PC-3 (cell line): ENCODE data around the gene TRAPPC10. TPM values are rescaled to one million over a fixed set of nuclear protein-coding genes. Genes with fewer than 3 reads are reported as not detected.
"Not testable (repeated sequence)": the region's sequence is repeated elsewhere in the genome, so short reads cannot be mapped to it uniquely, and the experiment has no call there.

Experiments used
- ATAC-seq: fragments of 200-7000 bp; cut with Tn5 transposase; 2 replicates; pipeline ENCODE4 v1.9.1; 2020; ENCODE audit warnings: mild to moderate bottlenecking, moderate library complexity
- BruUV-seq: library from RNA; stranded (reverse); fragments of 400-500 nt; replicated peaks from 2 replicates; lab custom pipeline; 2021; lab: Mats Ljungman, UMichigan
- CTCF ChIA-PET: fragments of 300-600 bp; sonication (Branson Sonifier 250); formaldehyde crosslinking; loops from one replicate; lab custom pipeline; 2022; ENCODE audit warnings: antibody characterized with exemption; lab: Charles Lee
- POLR2A ChIA-PET: fragments of 300-600 bp; sonication (Branson Sonifier 250); formaldehyde crosslinking; loops from one replicate; lab custom pipeline; 2022; ENCODE audit warnings: antibody characterized with exemption; ENCODE audit not compliant: unreplicated experiment; lab: Charles Lee
- DNase-seq: peaks from one replicate; pipeline ENCODE4 v3.0.0-alpha.2; 2015
- H2AFZ ChIP-seq: fragments of 300-600 bp; sonication (generic); 2 replicates; pipeline ENCODE4 v1.6.0; 2016; ENCODE audit warnings: antibody characterized with exemption, low read length
- H3F3A ChIP-seq: fragments of 300-600 bp; sonication (generic); one replicate; pipeline ENCODE4 v1.6.0; 2017; ENCODE audit warnings: antibody characterized with exemption, low read length, control low read depth, mild to moderate bottlenecking; ENCODE audit not compliant: unreplicated experiment
- H3K27ac ChIP-seq: fragments of 300-600 bp; sonication (generic); 2 replicates; pipeline ENCODE4 v1.5.1; 2016; ENCODE audit warnings: mild to moderate bottlenecking, low read length
- H3K27me3 ChIP-seq: fragments of 300-600 bp; sonication (generic); 2 replicates; pipeline ENCODE4 v1.6.1; 2016; ENCODE audit warnings: low read length, mixed read lengths
- H3K36me3 ChIP-seq: fragments of 300-600 bp; sonication (generic); 2 replicates; pipeline ENCODE4 v1.6.1; 2016; ENCODE audit warnings: low read depth, mixed run types, low read length, mixed read lengths
- H3K4me1 ChIP-seq: fragments of 300-600 bp; sonication (generic); 2 replicates; pipeline ENCODE4 v1.5.1; 2016; ENCODE audit warnings: low read length; ENCODE audit not compliant: insufficient read depth
- H3K4me2 ChIP-seq: fragments of 300-600 bp; sonication (generic); 2 replicates; pipeline ENCODE4 v1.6.0; 2016; ENCODE audit warnings: low read length
- H3K4me3 ChIP-seq: fragments of 300-600 bp; sonication (generic); 2 replicates; pipeline ENCODE4 v1.5.1; 2016; ENCODE audit warnings: mild to moderate bottlenecking, low read length, mixed read lengths
- H3K79me2 ChIP-seq: fragments of 300-600 bp; sonication (generic); 2 replicates; pipeline ENCODE4 v1.6.1; 2017; ENCODE audit warnings: low read length, mixed read lengths
- H3K9ac ChIP-seq: fragments of 300-600 bp; sonication (generic); 2 replicates; pipeline ENCODE4 v1.6.0; 2016; ENCODE audit warnings: mild to moderate bottlenecking, low read length
- H3K9me2 ChIP-seq: fragments of 300-600 bp; sonication (generic); replicated peaks from 2 replicates; pipeline ENCODE4 v1.6.1; 2016; ENCODE audit warnings: mixed run types, low read length, mixed read lengths
- H3K9me3 ChIP-seq: fragments of 300-600 bp; sonication (generic); 2 replicates; pipeline ENCODE4 v1.6.1; 2016; ENCODE audit warnings: low read length, mixed read lengths
- H4K20me1 ChIP-seq: fragments of 300-600 bp; sonication (generic); 2 replicates; pipeline ENCODE4 v1.6.1; 2016; ENCODE audit warnings: low read length, mixed read lengths
- intact Hi-C: fragments of 100-400 bp; cut with micrococcal nuclease; formaldehyde crosslinking; loops from 2 replicates; pipeline ENCODE4 v1.9.0; 2023
- total RNA-seq: library from RNA; depleted of rRNA; stranded (reverse); fragments of >200 nt; gene quantifications from 2 replicates; pipeline ENCODE4 v1.2.3, GENCODE V29; 2014; rRNA removed

Gene TRAPPC10
- total RNA-seq, 1 experiment from 2014 or later: 31.4 TPM

DNA sequence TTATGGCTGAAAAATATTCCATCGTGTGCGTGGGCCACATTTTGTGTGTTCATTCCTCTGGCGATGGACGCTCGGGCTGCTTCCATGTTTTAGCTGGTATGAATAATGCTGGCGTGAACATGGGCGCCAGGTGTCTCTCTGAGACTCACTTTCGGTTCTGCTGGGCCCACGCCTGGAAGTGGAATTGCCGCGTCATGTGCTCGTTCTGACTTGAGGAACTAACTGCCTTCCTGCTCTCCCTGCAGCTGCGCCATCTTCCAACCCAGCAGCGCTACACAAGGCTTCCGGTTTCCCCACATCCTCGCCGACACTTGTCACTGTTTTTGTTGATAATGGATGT, 141.8 kb downstream of the TRAPPC10 start:
- BruUV-seq: TSS peak; percentile 41
- H3K4me2 ChIP-seq: not testable (repeated sequence)

DNA sequence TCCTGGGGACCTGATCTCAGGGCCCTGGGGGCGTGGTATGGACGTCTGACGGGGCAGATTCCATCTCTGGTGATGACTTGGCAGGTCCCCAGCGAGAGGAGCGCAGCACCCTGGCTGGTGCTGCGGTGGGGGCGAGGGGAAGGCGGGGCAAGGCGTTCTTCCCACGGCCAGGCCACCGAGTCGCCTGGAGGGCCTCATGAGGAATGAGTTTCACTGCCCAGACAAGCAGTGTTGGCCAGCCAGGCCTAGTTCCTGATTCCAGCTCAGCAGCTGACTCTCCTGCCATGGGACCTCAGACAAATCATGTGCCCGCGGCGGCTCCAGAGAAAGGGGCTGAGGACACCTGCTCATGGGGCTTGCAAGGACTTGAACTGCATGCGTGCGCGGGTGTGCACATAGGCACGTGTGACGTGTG, 142.7 kb downstream of the TRAPPC10 start:
- H3K9me3 ChIP-seq, H2AFZ ChIP-seq, H3K4me1 ChIP-seq, H3K79me2 ChIP-seq, ATAC-seq, H3F3A ChIP-seq, intact Hi-C loops, H3K9me2 ChIP-seq, H3K4me3 ChIP-seq, H3K27ac ChIP-seq, POLR2A ChIA-PET, H4K20me1 ChIP-seq, DNase-seq, H3K9ac ChIP-seq, CTCF ChIA-PET, H3K4me2 ChIP-seq, H3K27me3 ChIP-seq, H3K36me3 ChIP-seq, BruUV-seq: not testable (repeated sequence)

More for the DNA sequence above, 141.8 kb downstream of the TRAPPC10 start:
- H3K4me1 ChIP-seq, H3K36me3 ChIP-seq, ATAC-seq, DNase-seq, H3K79me2 ChIP-seq, H3K27ac ChIP-seq, H3K9me3 ChIP-seq, H3K9ac ChIP-seq, H3K9me2 ChIP-seq, H3F3A ChIP-seq, H4K20me1 ChIP-seq, CTCF ChIA-PET, H3K4me3 ChIP-seq, POLR2A ChIA-PET, intact Hi-C loops, H2AFZ ChIP-seq, H3K27me3 ChIP-seq: not testable (repeated sequence)

DNA sequence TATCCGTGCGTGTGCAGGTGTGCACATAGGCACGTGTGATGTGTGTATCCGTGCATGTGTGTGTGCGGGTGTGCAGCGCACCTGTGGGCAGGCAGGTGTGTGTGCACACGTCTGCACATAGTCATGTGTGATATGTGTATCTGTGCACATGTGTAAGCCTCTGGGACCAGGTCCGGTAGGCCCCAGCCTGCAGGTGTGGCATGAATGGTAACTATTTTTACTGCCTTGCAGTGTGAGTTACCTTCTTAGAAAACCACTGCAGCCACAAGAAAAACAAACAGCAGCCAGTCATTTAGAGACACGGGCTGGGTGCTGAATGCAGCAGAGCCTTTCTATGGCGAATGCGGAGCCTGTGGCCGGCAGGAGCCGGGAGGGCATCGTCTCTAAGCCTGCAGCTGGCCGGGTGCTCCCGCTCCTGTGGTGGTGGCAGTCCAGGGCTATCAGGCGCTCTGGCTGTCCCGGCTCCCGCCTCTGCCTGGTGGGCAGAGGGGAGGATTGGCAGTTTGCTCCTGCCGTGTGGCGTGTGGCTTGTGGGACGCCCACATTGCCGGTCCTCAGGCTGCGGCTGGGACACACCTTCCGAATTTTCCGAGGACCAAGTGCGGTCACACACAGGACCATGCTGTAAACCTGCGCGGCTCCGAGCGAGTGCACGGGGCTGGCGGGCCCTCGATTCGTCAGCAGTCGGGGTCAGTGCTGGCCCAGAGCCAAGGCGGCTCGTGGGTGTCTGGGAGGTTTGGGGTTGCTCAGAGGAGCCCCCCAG, 143.3 kb downstream of the TRAPPC10 start:
- H3K9me2 ChIP-seq, CTCF ChIA-PET, H3K27ac ChIP-seq, H2AFZ ChIP-seq, intact Hi-C loops, H3K36me3 ChIP-seq, H3K4me1 ChIP-seq, H3K4me2 ChIP-seq, H3K9ac ChIP-seq, H4K20me1 ChIP-seq, ATAC-seq, H3K79me2 ChIP-seq, H3K27me3 ChIP-seq, H3K4me3 ChIP-seq, POLR2A ChIA-PET, H3F3A ChIP-seq, BruUV-seq, DNase-seq, H3K9me3 ChIP-seq: not testable (repeated sequence)

DNA sequence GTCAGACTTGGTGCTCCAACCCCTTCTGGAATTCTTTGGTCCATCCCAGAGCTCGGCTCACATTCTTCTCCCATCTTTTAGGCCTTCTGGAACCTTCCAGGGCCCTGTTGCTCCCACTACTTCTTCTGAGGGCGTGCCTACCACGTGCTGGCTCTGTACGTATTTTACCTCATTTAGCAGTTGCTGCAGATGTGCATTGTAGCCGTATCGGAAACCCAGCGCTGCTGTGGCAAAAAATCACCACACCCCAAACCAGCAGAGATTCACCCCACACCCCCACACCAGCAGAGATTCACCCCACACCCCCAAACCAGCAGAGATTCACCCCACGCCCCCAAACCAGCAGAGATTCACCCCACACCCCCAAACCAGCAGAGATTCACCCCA, 143.9 kb downstream of the TRAPPC10 start:
- H3F3A ChIP-seq, CTCF ChIA-PET, H3K36me3 ChIP-seq, H4K20me1 ChIP-seq, H3K9me2 ChIP-seq, H3K4me3 ChIP-seq, H3K4me2 ChIP-seq, H3K79me2 ChIP-seq, POLR2A ChIA-PET, H3K9me3 ChIP-seq, H3K9ac ChIP-seq, BruUV-seq, DNase-seq, H3K4me1 ChIP-seq, intact Hi-C loops, H3K27me3 ChIP-seq, H3K27ac ChIP-seq, ATAC-seq, H2AFZ ChIP-seq: not testable (repeated sequence)

Other genes with a start within 250 kb of the TRAPPC10 start
- 99.2 and 151 TPM in 2 replicates for gene CSTB, start 236.0 kb upstream of the TRAPPC10 start, total RNA-seq
- 76.4 and 96.6 TPM in 2 replicates for gene RRP1, start 222.7 kb upstream of the TRAPPC10 start, total RNA-seq
- gene AGPAT3, start 147.1 kb upstream of the TRAPPC10 start, total RNA-seq: 76.1 and 91.9 TPM in 2 replicates
- gene PWP2, start 95.1 kb downstream of the TRAPPC10 start, total RNA-seq: 8.2 and 17.0 TPM in 2 replicates
- gene GATD3, start 121.4 kb downstream of the TRAPPC10 start, total RNA-seq: 14.4 and 33.9 TPM in 2 replicates
- 11.6 and 14.8 TPM in 2 replicates for gene ICOSLG, start 228.6 kb downstream of the TRAPPC10 start, total RNA-seq
- gene DNMT3L, start 249.6 kb downstream of the TRAPPC10 start, total RNA-seq: not detected in 2 replicates